Keratinocyte (primary cell): ENCODE measurements around the gene CTNNA2.

Experiments
- EZH2 ChIP-seq: IDR thresholded peaks from one replicate; pipeline ENCODE4 v1.6.1; 2012; ENCODE audit warnings: inconsistent platforms, mild to moderate bottlenecking, low read length, moderate library complexity
- TF ChIP-seq, protein P1 (sequence below), 3 experiments: IDR thresholded peaks in 1 of 3; conservative IDR thresholded peaks in 1 of 3; optimal IDR thresholded peaks in 1 of 3; 2 replicates in 2 of 3; 3 replicates in 1 of 3; pipeline versions ENCODE3 to v1.5.1; 2011; ENCODE audit warnings: low read length in 3 of 3, mild to moderate bottlenecking in 3 of 3, moderate library complexity in 2 of 3, control low read depth in 1 of 3, inconsistent platforms in 1 of 3; ENCODE audit not compliant: insufficient read depth in 2 of 3; ENCODE audit errors: extremely low read depth in 1 of 3

GRCh38 chr2:80185091-80185490 is 672.2 kb downstream of the CTNNA2 start:
- TF ChIP-seq, protein P1, sequence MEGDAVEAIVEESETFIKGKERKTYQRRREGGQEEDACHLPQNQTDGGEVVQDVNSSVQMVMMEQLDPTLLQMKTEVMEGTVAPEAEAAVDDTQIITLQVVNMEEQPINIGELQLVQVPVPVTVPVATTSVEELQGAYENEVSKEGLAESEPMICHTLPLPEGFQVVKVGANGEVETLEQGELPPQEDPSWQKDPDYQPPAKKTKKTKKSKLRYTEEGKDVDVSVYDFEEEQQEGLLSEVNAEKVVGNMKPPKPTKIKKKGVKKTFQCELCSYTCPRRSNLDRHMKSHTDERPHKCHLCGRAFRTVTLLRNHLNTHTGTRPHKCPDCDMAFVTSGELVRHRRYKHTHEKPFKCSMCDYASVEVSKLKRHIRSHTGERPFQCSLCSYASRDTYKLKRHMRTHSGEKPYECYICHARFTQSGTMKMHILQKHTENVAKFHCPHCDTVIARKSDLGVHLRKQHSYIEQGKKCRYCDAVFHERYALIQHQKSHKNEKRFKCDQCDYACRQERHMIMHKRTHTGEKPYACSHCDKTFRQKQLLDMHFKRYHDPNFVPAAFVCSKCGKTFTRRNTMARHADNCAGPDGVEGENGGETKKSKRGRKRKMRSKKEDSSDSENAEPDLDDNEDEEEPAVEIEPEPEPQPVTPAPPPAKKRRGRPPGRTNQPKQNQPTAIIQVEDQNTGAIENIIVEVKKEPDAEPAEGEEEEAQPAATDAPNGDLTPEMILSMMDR (optimal IDR thresholded peaks at IDR 0.05 in 1 of 3, IDR thresholded peaks at IDR 0.05 in 1 of 3, conservative IDR thresholded peaks at IDR 0.05 in 1 of 3; ENCODE audit: extremely low read depth in 1 of 3, insufficient read depth in 2 of 3, low read length in 3 of 3), result no peak
- TF ChIP-seq EZH2, result no peak
